IMR-90 (cell line): ENCODE results near the gene TRIAP1.
"Not testable (repeated sequence)": the region's sequence is repeated elsewhere in the genome, so short reads cannot be mapped to it uniquely, and the experiment has no call there.

Experiments used
- CEBPB ChIP-seq: IDR thresholded peaks from 2 replicates; pipeline ENCODE4 v1.6.1; 2012; ENCODE audit warnings: low read depth, low read length, improper control_type of control experiment
- CTCF ChIP-seq: conservative IDR thresholded peaks from 2 replicates; pipeline ENCODE4 v1.5.1; 2012; ENCODE audit warnings: mild to moderate bottlenecking, low read depth, low read length, improper control_type of control experiment
- ELK1 ChIP-seq: fragments of 150-350 bp; IDR thresholded peaks from 2 replicates; pipeline ENCODE4 v1.6.1; 2016; ENCODE audit warnings: low read depth, mild to moderate bottlenecking, low read length, moderate library complexity, borderline replicate concordance
- FOS ChIP-seq: fragments of 150-350 bp; IDR thresholded peaks from 2 replicates; pipeline ENCODE4 v1.6.1; 2016; ENCODE audit warnings: low read depth, low read length
- MAFK ChIP-seq: IDR thresholded peaks from 2 replicates; pipeline ENCODE4 v1.6.1; 2012; ENCODE audit warnings: low read depth, low read length, improper control_type of control experiment
- NFE2L2 ChIP-seq: fragments of 150-350 bp; IDR thresholded peaks from 2 replicates; pipeline ENCODE4 v1.6.1; 2016; ENCODE audit warnings: low read depth, mild to moderate bottlenecking, low read length
- POLR2A ChIP-seq: IDR thresholded peaks from 2 replicates; pipeline ENCODE4 v1.6.1; 2012; ENCODE audit warnings: mild to moderate bottlenecking, low read depth, low read length
- RAD21 ChIP-seq: IDR thresholded peaks from 2 replicates; pipeline ENCODE4 v1.6.1; 2012; ENCODE audit warnings: low read length, improper control_type of control experiment
- RCOR1 ChIP-seq: IDR thresholded peaks from 2 replicates; pipeline ENCODE4 v1.6.1; 2012; ENCODE audit warnings: mild to moderate bottlenecking, low read length, improper control_type of control experiment; ENCODE audit not compliant: insufficient replicate concordance
- RFX5 ChIP-seq: IDR thresholded peaks from 2 replicates; pipeline ENCODE4 v1.8.0; 2012; ENCODE audit warnings: low read depth, mild to moderate bottlenecking, low read length, moderate library complexity
- SMC3 ChIP-seq: fragments of 150-350 bp; IDR thresholded peaks from 2 replicates; pipeline ENCODE4 v1.6.1; 2016; ENCODE audit warnings: low read depth, mild to moderate bottlenecking, antibody characterized with exemption, low read length, moderate library complexity
- USF2 ChIP-seq: fragments of 150-350 bp; IDR thresholded peaks from 2 replicates; pipeline ENCODE4 v1.6.1; 2017; ENCODE audit warnings: mild to moderate bottlenecking, antibody characterized with exemption, low read length, low read depth

GRCh38 chr12:120446844-120447178 is 627 bp upstream of the TRIAP1 start:
- TF ChIP-seq CTCF, POLR2A, RAD21, MAFK, USF2, ELK1, CEBPB, RFX5, NFE2L2, SMC3, RCOR1, FOS: not testable (repeated sequence)
